Measurements from ENCODE around the gene FKBP3. TPM values are rescaled to one million over a fixed set of nuclear protein-coding genes. Genes with fewer than 3 reads are reported as not detected.

The FKBP3 gene
- 10 to 100 TPM; 25.0 to 32.9 (median 27.2) TPM for total RNA-seq
- long read RNA-seq, transcript FKBP3-202 (7 exons, 1,346 nt): major isoform, 9 of 24 reads
- long read RNA-seq, partial matches to known transcripts: 12 of 24 reads
- long read RNA-seq, other reads (novel, unspliced or antisense): 2 of 24 reads

- DNase-seq: peak; percentile 96 to 98 (median 97)
- Histone ChIP-seq H3K27ac (peak within 1 kb of the TSS; percentile 77 to 83 (median 81)), H3K4me1 (peaks cover 0 to 11% (median 6%) of the 10 kb centered on the region in 4 donors), H3K4me3 (peak within 1 kb of the TSS; percentile 57 to 83 (median 74)), H3K27me3 (no peaks in the 10 kb centered on the region), H3K36me3 (no peaks in the 10 kb centered on the region), H3K9me3 (no peaks in the 10 kb centered on the region)
- 0% methylated on average over 20 of the region's 53 CpGs for WGBS (ENCODE audit: insufficient coverage, low coverage, low lambda C conversion rate, missing lambda C conversion rate)
- TF ChIP-seq CTCF (IDR thresholded peaks at IDR 0.05) (peak in 3 of 4 donors; percentile 4 to 25 (median 8)), POLR2A (IDR thresholded peaks at IDR 0.05) (peak; percentile 86)
- intact Hi-C loops (cut with DNase I): no loop called here
- ATAC-seq: peak; percentile 96 to 99 (median 96)
These were observed at the start of gene FKBP3 for GRCh38 chr14:45134051-45134958. Gene FKBP3, minus strand, starts transcription at chr14:45134481. Its CDS starts 25 bp downstream, at chr14:45134456.

- H3K9me3 ChIP-seq: no peaks in the 10 kb centered on the region
- H3K4me1 ChIP-seq: no peaks in the 10 kb centered on the region
- no peak overlapping the region for H3K4me3 ChIP-seq
- H3K27me3 ChIP-seq: no peaks in the 10 kb centered on the region
- intact Hi-C loops (cut with DNase I): no loop called here
- H3K36me3 ChIP-seq: no peaks in the 10 kb centered on the region
- TF ChIP-seq CTCF (IDR thresholded peaks at IDR 0.05): no peak
- TF ChIP-seq POLR2A (IDR thresholded peaks at IDR 0.05): no peak
- WGBS (ENCODE audit: insufficient coverage, low coverage, low lambda C conversion rate, missing lambda C conversion rate): 85% methylated on average over 3 of the region's 3 CpGs
- H3K27ac ChIP-seq: no peak overlapping the region
- DNase-seq (no peak), ATAC-seq (no peak)
These were observed 47.5 kb upstream of the FKBP3 start for GRCh38 chr14:45181806-45182205.

- ATAC-seq: no peak
- Histone ChIP-seq H3K9me3 (no peaks in the 10 kb centered on the region), H3K4me3 (no peak overlapping the region), H3K4me1 (no peaks in the 10 kb centered on the region), H3K36me3 (no peaks in the 10 kb centered on the region), H3K27me3 (no peaks in the 10 kb centered on the region), H3K27ac (no peak overlapping the region)
- TF ChIP-seq POLR2A (IDR thresholded peaks at IDR 0.05) (no peak), CTCF (IDR thresholded peaks at IDR 0.05) (no peak)
- WGBS (ENCODE audit: insufficient coverage, low coverage, low lambda C conversion rate, missing lambda C conversion rate): 91% methylated on average over 5 of the region's 5 CpGs
- intact Hi-C loops (cut with DNase I): no loop called here
- DNase-seq: no peak
These were observed 47.0 kb upstream of the FKBP3 start for GRCh38 chr14:45181329-45181728.

GRCh38 chr14:45177076-45177475 is 42.8 kb upstream of the FKBP3 start:
- Histone ChIP-seq H3K4me3 (no peak overlapping the region), H3K27ac (no peak overlapping the region), H3K36me3 (no peaks in the 10 kb centered on the region), H3K4me1 (no peaks in the 10 kb centered on the region), H3K9me3 (no peaks in the 10 kb centered on the region), H3K27me3 (no peaks in the 10 kb centered on the region)
- intact Hi-C loops (cut with DNase I): no loop called here
- WGBS (ENCODE audit: insufficient coverage, low coverage, low lambda C conversion rate, missing lambda C conversion rate): 82% methylated on average over 5 of the region's 5 CpGs
- DNase-seq (no peak), ATAC-seq (no peak)
- no peak for TF ChIP-seq CTCF (IDR thresholded peaks at IDR 0.05)
- TF ChIP-seq POLR2A (IDR thresholded peaks at IDR 0.05): no peak
